CD4-positive, alpha-beta T cell treated with Interleukin-12 subunit alpha and Interleukin-12 subunit beta, for 1 hour (primary cell): Measurements from ENCODE around the gene GRAMD4.

ENCODE experiments used
- DNase-seq: peaks from one replicate; pipeline ENCODE4 v3.0.0-alpha.2; 2020

The GRAMD4 gene

GRCh38 chr22:46619830-46620501 lies at the start of gene GRAMD4:
GRAMD4 (plus strand) TSS chr22:46620386; CDS start chr22:46626800, 6,414 bp downstream.
- no peak for DNase-seq

- DNase-seq: no peak
Measured at GRCh38 chr22:46571642-46572250, 48.4 kb upstream of the GRAMD4 start.

DNA sequence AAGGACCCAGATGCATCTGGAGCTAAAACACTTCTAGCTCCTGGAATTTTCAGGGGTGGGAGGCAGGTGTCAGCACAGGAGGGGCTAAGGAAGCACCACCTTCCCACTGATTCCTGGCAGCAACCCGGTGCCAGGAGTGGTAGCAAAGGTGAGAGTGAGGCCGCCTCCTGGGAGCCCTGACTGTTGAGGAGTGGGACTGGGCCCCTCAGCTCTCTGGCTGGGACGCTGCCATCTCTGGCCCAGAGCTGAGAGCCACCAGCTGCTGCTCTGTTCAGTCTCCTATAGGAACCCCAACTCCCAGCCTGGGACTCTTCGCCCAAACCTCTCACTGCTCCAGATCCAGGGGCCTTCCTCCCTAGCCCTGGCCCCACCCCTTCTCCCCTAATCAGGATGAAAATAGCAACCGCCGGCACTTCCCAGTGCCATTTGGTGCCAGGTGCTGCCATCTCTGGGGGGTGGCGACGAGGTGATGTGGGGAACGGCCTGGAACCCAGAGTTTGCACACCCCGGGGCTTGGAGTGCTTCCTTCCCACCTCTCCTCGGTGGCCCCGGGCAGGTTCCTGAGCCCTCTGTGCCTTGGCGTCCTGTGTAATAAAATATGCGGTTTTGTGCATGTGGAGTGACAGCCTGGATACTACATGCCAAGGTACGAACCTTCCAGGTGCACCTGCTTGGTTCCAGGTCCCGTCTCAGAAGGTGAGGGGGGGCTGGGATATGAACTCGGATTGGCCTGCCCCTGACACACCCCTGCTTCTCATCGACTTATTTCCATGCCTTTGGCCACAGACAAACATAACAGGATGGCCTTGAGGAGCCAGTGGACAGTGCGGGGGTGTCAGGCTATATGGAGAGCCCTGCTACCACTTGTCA lies 47.0 kb upstream of the GRAMD4 start:
- no peak for DNase-seq

- no peak for DNase-seq
Measured at GRCh38 chr22:46573781-46574437, 46.3 kb upstream of the GRAMD4 start.

- DNase-seq: no peak
Measured at GRCh38 chr22:46574438-46574992, 45.7 kb upstream of the GRAMD4 start.

GRCh38 chr22:46574993-46575910 lies 44.9 kb upstream of the GRAMD4 start:
- no peak for DNase-seq

DNA sequence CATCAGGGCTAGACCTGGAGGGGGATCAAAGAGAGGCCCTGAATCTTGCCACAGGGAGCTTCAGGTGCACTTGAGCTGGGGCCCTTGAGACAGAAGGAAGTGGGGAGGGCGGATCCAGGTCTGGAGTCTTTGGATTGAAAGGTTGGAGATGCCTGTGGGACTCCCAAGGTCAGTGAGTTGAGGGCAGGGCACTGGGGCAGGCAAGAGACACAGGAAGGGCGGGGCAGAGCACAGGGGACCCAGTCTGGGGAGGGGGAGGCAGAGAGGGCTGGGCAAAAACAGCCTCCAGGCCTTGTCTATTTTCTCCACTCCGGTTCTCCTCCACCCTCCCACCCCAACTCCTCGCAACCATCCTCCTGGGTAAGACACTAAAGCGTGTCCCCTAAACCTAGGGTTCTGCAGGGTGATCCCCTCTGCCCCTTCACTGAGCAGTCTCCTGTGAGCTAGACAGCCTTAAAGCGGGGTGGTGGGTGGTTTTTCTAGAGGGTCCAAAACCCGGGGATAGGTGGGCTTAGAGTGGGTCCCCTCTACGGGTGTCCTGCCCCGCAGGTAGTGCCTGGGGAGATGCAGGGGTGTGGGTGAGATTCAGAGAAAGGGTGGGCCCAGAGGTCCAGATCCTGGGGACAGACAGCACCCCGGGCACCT lies 44.2 kb upstream of the GRAMD4 start:
- no peak for DNase-seq

DNA sequence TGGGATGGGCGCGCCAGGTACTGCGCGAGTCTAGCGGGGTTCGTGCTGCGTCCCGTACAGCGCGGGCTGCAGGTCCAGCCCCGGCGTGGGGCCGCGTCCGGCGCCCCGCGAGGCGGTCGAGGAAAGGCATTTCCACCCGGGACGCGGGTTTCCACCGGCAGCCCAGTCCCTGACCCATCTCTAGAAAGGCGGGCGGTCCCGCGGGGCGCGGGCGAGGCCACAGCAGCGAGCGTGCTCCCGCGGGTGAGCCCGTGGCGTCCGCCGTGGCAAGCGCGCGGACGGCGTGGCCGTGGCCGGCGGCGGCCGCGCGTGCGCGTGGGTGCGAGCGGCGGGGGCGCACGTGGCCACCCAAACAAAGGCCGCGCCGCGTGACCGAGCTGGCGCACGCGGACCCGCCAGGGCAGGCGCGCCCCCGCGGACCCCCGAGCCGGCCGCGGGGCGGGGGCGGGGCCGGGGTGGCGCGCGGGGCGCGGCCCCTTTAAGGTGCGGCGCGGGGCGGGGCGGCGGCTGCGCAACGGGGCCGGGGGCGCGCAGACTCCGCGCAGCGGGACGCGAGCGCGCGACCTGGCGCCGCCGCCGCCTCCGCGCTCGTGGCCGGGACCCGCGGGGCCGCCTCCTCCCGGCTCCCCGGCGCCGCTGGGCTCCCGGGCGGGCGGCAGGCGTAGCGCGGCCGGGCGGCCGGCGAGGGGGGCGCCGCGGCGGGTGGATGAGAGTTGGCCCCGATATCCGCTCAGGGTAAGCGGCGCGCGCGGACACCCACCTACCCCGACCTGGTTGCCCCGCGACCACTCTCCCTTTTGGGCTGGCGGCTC lies 43.4 kb upstream of the GRAMD4 start:
- peak; percentile 76 for DNase-seq

- DNase-seq: no peak
Measured at GRCh38 chr22:46577368-46578249, 42.6 kb upstream of the GRAMD4 start.

DNA sequence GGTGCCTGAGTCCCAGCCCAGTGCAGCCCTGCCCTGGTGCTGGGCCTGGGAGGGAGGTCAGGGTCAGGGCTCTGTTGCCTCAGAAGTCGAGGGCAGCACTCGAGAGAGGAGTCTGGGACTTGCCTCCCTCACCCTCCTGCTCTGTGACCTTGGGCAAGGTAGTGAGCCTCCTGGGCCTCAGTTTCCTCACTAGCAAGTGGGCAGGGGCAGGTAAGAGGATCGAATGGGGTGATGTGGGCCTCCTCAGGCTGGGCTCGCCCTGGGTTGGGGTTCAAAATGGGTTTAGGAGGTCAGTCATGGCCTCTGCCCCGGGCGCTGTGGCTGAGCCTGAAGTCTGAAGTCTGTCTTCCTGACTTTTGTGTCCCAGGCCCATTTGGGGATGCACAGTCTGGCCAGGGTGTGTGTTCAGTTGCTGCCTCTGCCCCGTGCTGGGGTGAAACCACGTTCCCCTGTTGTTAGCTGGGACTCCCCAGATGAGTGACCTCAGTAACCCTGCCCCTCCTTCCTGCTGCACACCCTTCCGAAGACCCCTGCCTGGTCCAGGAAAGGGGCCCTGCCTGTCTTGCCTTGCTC lies 41.8 kb upstream of the GRAMD4 start:
- DNase-seq: no peak

- no peak for DNase-seq
Measured at GRCh38 chr22:46578824-46579561, 41.2 kb upstream of the GRAMD4 start.

- no peak for DNase-seq
Measured at GRCh38 chr22:46579751-46580449, 40.3 kb upstream of the GRAMD4 start.

DNA sequence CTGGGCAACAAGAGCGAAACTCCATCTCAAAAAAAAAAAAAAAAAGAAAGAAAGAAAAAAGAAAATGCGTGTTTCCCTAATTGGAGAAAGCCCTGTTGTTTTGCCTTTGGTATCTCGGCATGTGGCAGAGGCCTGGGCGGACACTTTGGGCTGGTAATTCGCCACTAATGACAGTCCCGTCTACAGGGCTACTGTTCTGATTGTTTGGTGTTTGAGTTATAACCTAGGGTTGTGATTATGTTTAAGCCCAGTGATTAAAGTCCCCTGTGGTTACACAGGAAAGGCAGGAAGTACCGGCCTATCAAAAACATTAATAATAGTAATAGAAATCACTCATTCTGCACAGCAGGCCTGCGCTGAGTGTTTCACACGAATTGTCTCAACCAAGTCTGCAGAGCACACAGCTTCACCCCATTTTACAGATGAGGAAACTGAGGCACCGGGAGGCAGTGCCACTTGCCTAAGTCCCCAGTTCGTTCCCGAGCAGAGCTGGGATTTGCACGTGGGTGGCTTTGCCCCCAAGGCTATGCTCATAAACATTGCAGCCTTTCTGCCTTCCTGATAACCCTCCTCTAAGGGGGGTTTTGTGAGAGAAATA lies 39.1 kb upstream of the GRAMD4 start:
- DNase-seq: no peak

GRCh38 chr22:46581538-46582244 lies 38.5 kb upstream of the GRAMD4 start:
- no peak for DNase-seq

DNA sequence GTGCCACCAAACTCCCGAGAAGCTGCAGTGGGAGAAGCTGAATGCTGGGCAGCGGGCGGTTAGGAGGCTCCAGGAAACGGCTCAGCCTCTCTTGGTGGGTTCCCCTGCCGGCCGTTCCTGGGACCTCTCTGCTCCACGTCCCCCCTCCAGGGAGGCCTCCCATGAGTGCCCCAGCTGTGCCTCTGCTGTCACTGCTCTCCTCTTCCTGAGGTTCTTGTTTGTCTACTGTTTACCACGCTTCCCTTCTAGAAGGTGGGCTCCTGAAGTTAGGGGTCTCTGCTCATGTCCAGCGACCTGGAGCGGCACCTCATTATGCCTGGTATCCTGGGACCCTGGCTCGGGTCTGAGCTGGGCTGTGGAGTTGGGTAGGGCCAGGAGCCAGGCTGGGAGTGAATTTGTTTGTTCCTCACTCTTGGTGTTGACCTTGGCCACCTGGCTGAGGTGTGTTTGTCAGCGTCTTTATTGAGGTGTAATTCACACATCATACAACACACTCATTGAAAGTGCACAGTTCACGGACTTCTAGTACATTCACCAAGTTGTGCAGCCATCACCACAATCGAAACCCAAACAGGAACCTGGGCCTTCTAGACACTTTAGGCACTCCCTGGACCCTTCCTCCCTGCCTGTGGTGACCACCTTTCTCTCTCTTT lies 37.8 kb upstream of the GRAMD4 start:
- DNase-seq: no peak

- DNase-seq: no peak
Measured at GRCh38 chr22:46583571-46583970, 36.6 kb upstream of the GRAMD4 start.
